Measurements from ENCODE around the gene ALDH18A1. TPM values are rescaled to one million over a fixed set of nuclear protein-coding genes. Genes with fewer than 3 reads are reported as not detected.

The ALDH18A1 gene
- total RNA-seq, 1 experiment from 2014 or later, result 166 TPM

- H3K4me1 ChIP-seq, result peaks cover 6% of the 10 kb centered on the region; the same call in 1 of the 2 replicates
- intact Hi-C loops (cut with micrococcal nuclease; ENCODE audit: unreplicated experiment), result no loop called here
- DNase-seq, result no peak
- no peak for TF ChIP-seq CTCF (IDR thresholded peaks at IDR 0.05; ENCODE audit: insufficient read depth in 1 of 2, low read depth in 1 of 2, low read length in 1 of 2, severe bottlenecking in 1 of 2, unreplicated experiment in 1 of 2)
- peak overlapping the region; percentile 71 for H3K27ac Mint-ChIP-seq (ENCODE audit: unreplicated experiment)
- ChIA-PET CTCF (no interaction called here), POLR2A (no interaction called here)
- H3K4me3 Mint-ChIP-seq (ENCODE audit: unreplicated experiment), result no peak overlapping the region
- peaks cover 99% of the 10 kb centered on the region for H3K36me3 Mint-ChIP-seq (ENCODE audit: insufficient read depth, unreplicated experiment)
- BruUV-seq (replicated peaks), result no TSS peak
- H3K9me3 ChIP-seq, result no peaks in the 10 kb centered on the region
- H3K4me1 Mint-ChIP-seq (ENCODE audit: low read depth, unreplicated experiment), result peaks cover 8% of the 10 kb centered on the region
- no peaks in the 10 kb centered on the region for H3K27me3 ChIP-seq (replicated peaks; ENCODE audit: control insufficient read depth, insufficient read depth, low read length)
- H3K36me3 ChIP-seq (ENCODE audit: control insufficient read depth, insufficient read depth, low read length), result peaks cover 2% of the 10 kb centered on the region
- H3K4me3 ChIP-seq (ENCODE audit: low read depth, low read length), result no peak overlapping the region
- H3K9me3 Mint-ChIP-seq (ENCODE audit: unreplicated experiment), result no peaks in the 10 kb centered on the region
- no peaks in the 10 kb centered on the region for H3K27me3 Mint-ChIP-seq (ENCODE audit: insufficient read depth, unreplicated experiment)
Measured at GRCh38 chr10:95618101-95618500, 38.4 kb downstream of the ALDH18A1 start.

- no peak for DNase-seq
- POLR2A ChIA-PET, result no interaction called here
- H3K27ac Mint-ChIP-seq (ENCODE audit: unreplicated experiment), result no peak overlapping the region
- H3K9me3 ChIP-seq, result no peaks in the 10 kb centered on the region
- peaks cover 12% of the 10 kb centered on the region for H3K36me3 ChIP-seq (ENCODE audit: control insufficient read depth, insufficient read depth, low read length)
- intact Hi-C loops (cut with micrococcal nuclease; ENCODE audit: unreplicated experiment), result no loop called here
- no peaks in the 10 kb centered on the region for H3K9me3 Mint-ChIP-seq (ENCODE audit: unreplicated experiment)
- H3K36me3 Mint-ChIP-seq (ENCODE audit: insufficient read depth, unreplicated experiment), result peaks cover 100% of the 10 kb centered on the region
- CTCF ChIA-PET, result no interaction called here
- no peak for TF ChIP-seq CTCF (IDR thresholded peaks at IDR 0.05; ENCODE audit: insufficient read depth in 1 of 2, low read depth in 1 of 2, low read length in 1 of 2, severe bottlenecking in 1 of 2, unreplicated experiment in 1 of 2)
- no peak overlapping the region for H3K4me3 Mint-ChIP-seq (ENCODE audit: unreplicated experiment)
- no peak overlapping the region for H3K4me3 ChIP-seq (ENCODE audit: low read depth, low read length)
- peaks cover 8% of the 10 kb centered on the region for H3K4me1 Mint-ChIP-seq (ENCODE audit: low read depth, unreplicated experiment)
- H3K27me3 ChIP-seq (replicated peaks; ENCODE audit: control insufficient read depth, insufficient read depth, low read length), result no peaks in the 10 kb centered on the region
- H3K4me1 ChIP-seq, result peaks cover 6% of the 10 kb centered on the region; the same call in 1 of the 2 replicates
- no peaks in the 10 kb centered on the region for H3K27me3 Mint-ChIP-seq (ENCODE audit: insufficient read depth, unreplicated experiment)
- BruUV-seq (replicated peaks), result no TSS peak
Measured at GRCh38 chr10:95616446-95616845, 40.1 kb downstream of the ALDH18A1 start.

- no peak for DNase-seq
- H3K36me3 Mint-ChIP-seq (ENCODE audit: insufficient read depth, unreplicated experiment), result peaks cover 100% of the 10 kb centered on the region
- H3K4me3 Mint-ChIP-seq (ENCODE audit: unreplicated experiment), result no peak overlapping the region
- H3K9me3 ChIP-seq, result no peaks in the 10 kb centered on the region
- ChIA-PET POLR2A (no interaction called here), CTCF (interaction anchor here (0.6 to 0.9 kb wide), 2 partner anchors 80 to 250 kb away, joined by 3 to 4 read pairs; partner anchors contain the start of gene TCTN3)
- peaks cover 20% of the 10 kb centered on the region for H3K36me3 ChIP-seq (ENCODE audit: control insufficient read depth, insufficient read depth, low read length)
- peak overlapping the region; percentile 63 for H3K27ac Mint-ChIP-seq (ENCODE audit: unreplicated experiment)
- no TSS peak for BruUV-seq (replicated peaks)
- no peaks in the 10 kb centered on the region for H3K27me3 ChIP-seq (replicated peaks; ENCODE audit: control insufficient read depth, insufficient read depth, low read length)
- peaks cover 6% of the 10 kb centered on the region; the same call in 1 of the 2 replicates for H3K4me1 ChIP-seq
- intact Hi-C loops (cut with micrococcal nuclease; ENCODE audit: unreplicated experiment), result no loop called here
- peaks cover 8% of the 10 kb centered on the region for H3K4me1 Mint-ChIP-seq (ENCODE audit: low read depth, unreplicated experiment)
- no peaks in the 10 kb centered on the region for H3K27me3 Mint-ChIP-seq (ENCODE audit: insufficient read depth, unreplicated experiment)
- H3K4me3 ChIP-seq (ENCODE audit: low read depth, low read length), result no peak overlapping the region
- no peaks in the 10 kb centered on the region for H3K9me3 Mint-ChIP-seq (ENCODE audit: unreplicated experiment)
- no peak for TF ChIP-seq CTCF (IDR thresholded peaks at IDR 0.05; ENCODE audit: insufficient read depth in 1 of 2, low read depth in 1 of 2, low read length in 1 of 2, severe bottlenecking in 1 of 2, unreplicated experiment in 1 of 2)
Measured at GRCh38 chr10:95613330-95613729, 43.2 kb downstream of the ALDH18A1 start.
